HG03135 (cell line): Measurements from ENCODE around the gene AP5Z1.
"Not testable (repeated sequence)": the region's sequence is repeated elsewhere in the genome, so short reads cannot be mapped to it uniquely, and the experiment has no call there.

Experiments
- ATAC-seq: cut with Tn5 transposase; IDR thresholded peaks from one replicate; pipeline ENCODE4 v1.9.1; 2021; ENCODE audit warnings: mild to moderate bottlenecking, moderate library complexity; ENCODE audit not compliant: unreplicated experiment

AP5Z1 gene

GRCh38 chr7:4800926-4801838 is 25.8 kb downstream of the AP5Z1 start:
- ATAC-seq = no peak

- ATAC-seq = no peak
Measured at GRCh38 chr7:4801839-4802231, 26.4 kb downstream of the AP5Z1 start.

GRCh38 chr7:4802577-4802976 is 27.2 kb downstream of the AP5Z1 start:
- ATAC-seq = not testable (repeated sequence)

GRCh38 chr7:4803397-4804241 is 28.2 kb downstream of the AP5Z1 start:
- ATAC-seq = no peak

GRCh38 chr7:4805110-4805983 is 29.9 kb downstream of the AP5Z1 start:
- ATAC-seq = no peak

- no peak for ATAC-seq
Measured at GRCh38 chr7:4805984-4806300, 30.5 kb downstream of the AP5Z1 start.

GRCh38 chr7:4806983-4807597 is 31.7 kb downstream of the AP5Z1 start:
- ATAC-seq = no peak

- ATAC-seq = no peak
Measured at GRCh38 chr7:4807598-4808016, 32.2 kb downstream of the AP5Z1 start.

GRCh38 chr7:4808026-4808425 is 32.6 kb downstream of the AP5Z1 start:
- no peak for ATAC-seq

GRCh38 chr7:4808565-4808964 is 33.1 kb downstream of the AP5Z1 start:
- ATAC-seq = no peak

GRCh38 chr7:4809091-4809591 is 33.7 kb downstream of the AP5Z1 start:
- ATAC-seq = no peak

- ATAC-seq = no peak
Measured at GRCh38 chr7:4809666-4810065, 34.2 kb downstream of the AP5Z1 start.

GRCh38 chr7:4814433-4814832 is 39.0 kb downstream of the AP5Z1 start:
- no peak for ATAC-seq

- no peak for ATAC-seq
Measured at GRCh38 chr7:4815121-4815520, 39.7 kb downstream of the AP5Z1 start.

- no peak for ATAC-seq
Measured at GRCh38 chr7:4815609-4816418, 40.4 kb downstream of the AP5Z1 start.

GRCh38 chr7:4816419-4817080 is 41.1 kb downstream of the AP5Z1 start:
- ATAC-seq = no peak

GRCh38 chr7:4817178-4817901 is 41.9 kb downstream of the AP5Z1 start:
- no peak for ATAC-seq

GRCh38 chr7:4818000-4818794 is 42.8 kb downstream of the AP5Z1 start:
- ATAC-seq = no peak
